Measurements from ENCODE around the gene C6orf163.
"Not testable (repeated sequence)": the region's sequence is repeated elsewhere in the genome, so short reads cannot be mapped to it uniquely, and the experiment has no call there.

C6orf163 gene

GRCh38 chr6:87344731-87345130 lies at the start of gene C6orf163:
Gene C6orf163 (plus strand): TSS chr6:87344813. CDS start chr6:87345100, 287 bp downstream.
- TF ChIP-seq CTCF (IDR thresholded peaks at IDR 0.05; ENCODE audit: borderline replicate concordance, extremely low read depth, low read length, poor library complexity, severe bottlenecking) (no peak), EZH2 (IDR thresholded peaks at IDR 0.05; ENCODE audit: borderline replicate concordance, low read depth, low read length, severe bottlenecking) (no peak)
- Histone ChIP-seq H3K9me3 (ENCODE audit: insufficient read depth, low read length, severe bottlenecking) (no peaks in the 10 kb centered on the region), H3K27me3 (ENCODE audit: insufficient read depth, low read length, poor library complexity) (no peaks in the 10 kb centered on the region), H3K4me1 (ENCODE audit: insufficient read depth, low read length) (no peaks in the 10 kb centered on the region), H3K27ac (ENCODE audit: low read length) (no peak within 1 kb of the TSS), H3K36me3 (ENCODE audit: insufficient read depth, low read length) (peaks cover 7% of the 10 kb centered on the region; the same call in 1 of the 2 replicates), H4K20me1 (ENCODE audit: insufficient read depth, low read length) (no peaks in the 10 kb centered on the region), H3K4me3 (ENCODE audit: low read depth in 1 of 2, low read length in 2 of 2) (no peak within 1 kb of the TSS), H3K9ac (ENCODE audit: low read depth, low read length) (no peak within 1 kb of the TSS), H2AFZ (ENCODE audit: low read depth, low read length) (no peak within 1 kb of the TSS), H3K79me2 (ENCODE audit: insufficient read depth, low read length) (no peaks in the 10 kb centered on the region), H3K4me2 (ENCODE audit: insufficient read depth, low read length) (no peak within 1 kb of the TSS)
- ATAC-seq (ENCODE audit: insufficient read depth, low read depth), result no peak
- DNase-seq, result no peak

GRCh38 chr6:87297119-87297518 lies 47.5 kb upstream of the C6orf163 start:
- no peak overlapping the region for H3K27ac ChIP-seq (ENCODE audit: low read length)
- H4K20me1 ChIP-seq (ENCODE audit: insufficient read depth, low read length), result no peaks in the 10 kb centered on the region
- H3K4me1 ChIP-seq (ENCODE audit: insufficient read depth, low read length), result no peaks in the 10 kb centered on the region
- no peaks in the 10 kb centered on the region for H3K36me3 ChIP-seq (ENCODE audit: insufficient read depth, low read length)
- no peak for TF ChIP-seq EZH2 (IDR thresholded peaks at IDR 0.05; ENCODE audit: borderline replicate concordance, low read depth, low read length, severe bottlenecking)
- no peak for TF ChIP-seq CTCF (IDR thresholded peaks at IDR 0.05; ENCODE audit: borderline replicate concordance, extremely low read depth, low read length, poor library complexity, severe bottlenecking)
- no peak overlapping the region for H2AFZ ChIP-seq (ENCODE audit: low read depth, low read length)
- ATAC-seq (ENCODE audit: insufficient read depth, low read depth) (no peak), DNase-seq (no peak)
- no peaks in the 10 kb centered on the region for H3K9me3 ChIP-seq (ENCODE audit: insufficient read depth, low read length, severe bottlenecking)
- peaks cover 13% of the 10 kb centered on the region for H3K27me3 ChIP-seq (ENCODE audit: insufficient read depth, low read length, poor library complexity)
- no peaks in the 10 kb centered on the region for H3K79me2 ChIP-seq (ENCODE audit: insufficient read depth, low read length)
- H3K9ac ChIP-seq (ENCODE audit: low read depth, low read length), result no peak overlapping the region
- no peak overlapping the region for H3K4me2 ChIP-seq (ENCODE audit: insufficient read depth, low read length)
- no peak overlapping the region for H3K4me3 ChIP-seq (ENCODE audit: low read depth in 1 of 2, low read length in 2 of 2)

- H3K36me3 ChIP-seq (ENCODE audit: insufficient read depth, low read length); H3K27me3 ChIP-seq (ENCODE audit: insufficient read depth, low read length, poor library complexity); ATAC-seq (ENCODE audit: insufficient read depth, low read depth); H3K79me2 ChIP-seq (ENCODE audit: insufficient read depth, low read length); H3K4me1 ChIP-seq (ENCODE audit: insufficient read depth, low read length); H3K27ac ChIP-seq (ENCODE audit: low read length); H3K4me2 ChIP-seq (ENCODE audit: insufficient read depth, low read length); DNase-seq; H2AFZ ChIP-seq (ENCODE audit: low read depth, low read length); H4K20me1 ChIP-seq (ENCODE audit: insufficient read depth, low read length); H3K9ac ChIP-seq (ENCODE audit: low read depth, low read length); H3K9me3 ChIP-seq (ENCODE audit: insufficient read depth, low read length, severe bottlenecking); H3K4me3 ChIP-seq (ENCODE audit: low read depth in 1 of 2, low read length in 2 of 2): not testable (repeated sequence)
Measured at GRCh38 chr6:87301277-87301676, 43.3 kb upstream of the C6orf163 start.

GRCh38 chr6:87308970-87309369 lies 35.6 kb upstream of the C6orf163 start:
- Histone ChIP-seq H3K27me3 (ENCODE audit: insufficient read depth, low read length, poor library complexity) (peaks cover 5% of the 10 kb centered on the region), H4K20me1 (ENCODE audit: insufficient read depth, low read length) (no peaks in the 10 kb centered on the region), H3K4me1 (ENCODE audit: insufficient read depth, low read length) (no peaks in the 10 kb centered on the region), H3K27ac (ENCODE audit: low read length) (no peak overlapping the region), H3K9ac (ENCODE audit: low read depth, low read length) (no peak overlapping the region), H3K9me3 (ENCODE audit: insufficient read depth, low read length, severe bottlenecking) (no peaks in the 10 kb centered on the region), H3K4me3 (ENCODE audit: low read depth in 1 of 2, low read length in 2 of 2) (no peak overlapping the region), H3K36me3 (ENCODE audit: insufficient read depth, low read length) (no peaks in the 10 kb centered on the region), H3K4me2 (ENCODE audit: insufficient read depth, low read length) (no peak overlapping the region), H3K79me2 (ENCODE audit: insufficient read depth, low read length) (no peaks in the 10 kb centered on the region), H2AFZ (ENCODE audit: low read depth, low read length) (no peak overlapping the region)
- TF ChIP-seq CTCF (IDR thresholded peaks at IDR 0.05; ENCODE audit: borderline replicate concordance, extremely low read depth, low read length, poor library complexity, severe bottlenecking) (no peak), EZH2 (IDR thresholded peaks at IDR 0.05; ENCODE audit: borderline replicate concordance, low read depth, low read length, severe bottlenecking) (no peak)
- no peak for ATAC-seq (ENCODE audit: insufficient read depth, low read depth)
- no peak for DNase-seq
